ENCODE data around the gene PRDM16. TPM values are rescaled to one million over a fixed set of nuclear protein-coding genes. Genes with fewer than 3 reads are reported as not detected.

The PRDM16 gene
- total RNA-seq, 1 experiment from 2014 or later = 0.17 TPM

- H3K4me3 Mint-ChIP-seq = no peak overlapping the region; a peak in 1 of 5 replicates
These were observed 6.8 kb downstream of the PRDM16 start for GRCh38 chr1:3075666-3076362.

More at GRCh38 chr1:3075666-3076362, 6.8 kb downstream of the PRDM16 start:
- Histone ChIP-seq H3K27me3 (ENCODE audit: insufficient read depth, low read length) (peaks cover 38% of the 10 kb centered on the region), H4K91ac (ENCODE audit: insufficient read length, low read depth, low read length) (no peak overlapping the region), H2BK5ac (ENCODE audit: insufficient read length, low read length) (no peak overlapping the region), H3K79me1 (ENCODE audit: insufficient read depth, low read depth, low read length, poor library complexity, severe bottlenecking) (no peaks in the 10 kb centered on the region), H3K18ac (ENCODE audit: insufficient read length, low read depth, low read length) (no peak overlapping the region), H3K4me1 (ENCODE audit: insufficient read depth, low read length) (peaks cover 4% of the 10 kb centered on the region; the same call in 1 of the 2 replicates), H3K23me2 (ENCODE audit: insufficient read length, low read depth, low read length, poor library complexity, severe bottlenecking) (peaks cover 3% of the 10 kb centered on the region), H3T11ph (ENCODE audit: low read length) (no peak overlapping the region), H3K4ac (ENCODE audit: low read depth, low read length) (no peak overlapping the region), H4K20me1 (ENCODE audit: control insufficient read depth, insufficient read depth, insufficient read length) (no peaks in the 10 kb centered on the region), H2BK20ac (ENCODE audit: low read depth, low read length, poor library complexity, severe bottlenecking) (no peak overlapping the region), H3K9me3 (ENCODE audit: control insufficient read depth, low read depth, low read length) (no peaks in the 10 kb centered on the region), H3K14ac (ENCODE audit: insufficient read depth, low read length) (no peak overlapping the region), H3K23ac (ENCODE audit: insufficient read length, low read depth, low read length) (no peak overlapping the region), H4K5ac (ENCODE audit: insufficient read length, low read depth, low read length) (no peak overlapping the region), H4K8ac (replicated peaks; ENCODE audit: insufficient read length, low read depth, low read length) (no peak overlapping the region), H2BK15ac (ENCODE audit: low read depth, low read length) (no peak overlapping the region), H2AFZ (ENCODE audit: low read length) (no peak overlapping the region), H2BK120ac (ENCODE audit: low read depth, low read length, poor library complexity, severe bottlenecking) (no peak overlapping the region), H3K27ac (ENCODE audit: insufficient read length, low read depth, low read length) (no peak overlapping the region), H3K56ac (ENCODE audit: insufficient read length, low read depth, low read length) (no peak overlapping the region), H2AK5ac (ENCODE audit: insufficient read length, low read length) (no peak overlapping the region), H3K79me2 (ENCODE audit: insufficient read depth, low read length) (no peaks in the 10 kb centered on the region), H3K4me2 (ENCODE audit: insufficient read depth, insufficient read length, low read length) (no peak overlapping the region), H3K9ac (ENCODE audit: extremely low read depth, insufficient read length, low read length) (no peak overlapping the region), H2BK12ac (ENCODE audit: insufficient read length, low read depth, low read length) (no peak overlapping the region)
- Mint-ChIP-seq H3K27ac (no peak overlapping the region), H3K9me3 (no peaks in the 10 kb centered on the region; a peak in 1 of 5 replicates), H3K36me3 (ENCODE audit: insufficient read depth in 1 of 3, low read depth in 3 of 3) (no peaks in the 10 kb centered on the region), H3K4me1 (peaks cover 8 to 26% of the 10 kb centered on the region in 2 experiments; a peak in 3 of 4 replicates), H3K27me3 (ENCODE audit: low read depth) (peaks cover 62% of the 10 kb centered on the region)
- TF ChIP-seq, protein P1, sequence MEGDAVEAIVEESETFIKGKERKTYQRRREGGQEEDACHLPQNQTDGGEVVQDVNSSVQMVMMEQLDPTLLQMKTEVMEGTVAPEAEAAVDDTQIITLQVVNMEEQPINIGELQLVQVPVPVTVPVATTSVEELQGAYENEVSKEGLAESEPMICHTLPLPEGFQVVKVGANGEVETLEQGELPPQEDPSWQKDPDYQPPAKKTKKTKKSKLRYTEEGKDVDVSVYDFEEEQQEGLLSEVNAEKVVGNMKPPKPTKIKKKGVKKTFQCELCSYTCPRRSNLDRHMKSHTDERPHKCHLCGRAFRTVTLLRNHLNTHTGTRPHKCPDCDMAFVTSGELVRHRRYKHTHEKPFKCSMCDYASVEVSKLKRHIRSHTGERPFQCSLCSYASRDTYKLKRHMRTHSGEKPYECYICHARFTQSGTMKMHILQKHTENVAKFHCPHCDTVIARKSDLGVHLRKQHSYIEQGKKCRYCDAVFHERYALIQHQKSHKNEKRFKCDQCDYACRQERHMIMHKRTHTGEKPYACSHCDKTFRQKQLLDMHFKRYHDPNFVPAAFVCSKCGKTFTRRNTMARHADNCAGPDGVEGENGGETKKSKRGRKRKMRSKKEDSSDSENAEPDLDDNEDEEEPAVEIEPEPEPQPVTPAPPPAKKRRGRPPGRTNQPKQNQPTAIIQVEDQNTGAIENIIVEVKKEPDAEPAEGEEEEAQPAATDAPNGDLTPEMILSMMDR (conservative IDR thresholded peaks at IDR 0.05) = no peak
- no CpG with 5 or more reads among the region's 36 CpGs for WGBS (ENCODE audit: extremely low coverage, insufficient read length, low lambda C conversion rate)
- DNase-seq = no peak

Data from H9 (cell line).